Immature natural killer cell (primary cell): ENCODE results near the gene RHOV. TPM values are rescaled to one million over a fixed set of nuclear protein-coding genes. Genes with fewer than 3 reads are reported as not detected.

Source experiments
- polyA plus RNA-seq, 3 donors: library from polyadenylated mRNA; unstranded; fragments of 300-500 nt; fragmentation: Illumina TruSeq; gene quantifications; one replicate each; pipeline ENCODE4 v1.2.3, GENCODE V29; 2021

The RHOV gene
- polyA plus RNA-seq, 3 donors from 2014 or later: not detected

Other genes with a start within 250 kb of the RHOV start
- 1 to 10 TPM; 2.6 to 7.5 (median 4.7) TPM for gene RAD51, start 179.1 kb downstream of the RHOV start, polyA plus RNA-seq
- 100 to 1,000 TPM in 2 of 3 donors, 10 to 100 TPM in 1; 44.6 to 118 (median 110) TPM for gene RMDN3, start 119.0 kb downstream of the RHOV start, polyA plus RNA-seq
- gene GCHFR, start 110.2 kb downstream of the RHOV start, polyA plus RNA-seq: 100 to 1,000 TPM; 183 to 303 (median 230) TPM
- under 1 TPM in 2 of 3 donors, not detected in 1; 0.08 to 0.12 TPM for gene C15orf62, start 104.3 kb downstream of the RHOV start, polyA plus RNA-seq
- gene ZFYVE19, start 67.1 kb downstream of the RHOV start, polyA plus RNA-seq: 10 to 100 TPM; 12.8 to 22.0 (median 20.9) TPM
- gene DNAJC17, start 66.8 kb downstream of the RHOV start, polyA plus RNA-seq: 10 to 100 TPM; 25.6 to 62.8 (median 34.7) TPM
- gene PPP1R14D, start 45.5 kb downstream of the RHOV start, polyA plus RNA-seq: not detected
- gene SPINT1, start 30.2 kb downstream of the RHOV start, polyA plus RNA-seq: 1 to 10 TPM in 2 of 3 donors, under 1 TPM in 1; 0.48 to 3.9 (median 1.8) TPM
- 10 to 100 TPM; 20.8 to 36.8 (median 35.3) TPM for gene VPS18, start 20.2 kb upstream of the RHOV start, polyA plus RNA-seq
- not detected for gene DLL4, start 55.1 kb upstream of the RHOV start, polyA plus RNA-seq
- gene CHAC1, start 79.2 kb upstream of the RHOV start, polyA plus RNA-seq: under 1 TPM in 1 of 3 donors, not detected in 2; 0.77 TPM
- 1 to 10 TPM in 2 of 3 donors, under 1 TPM in 1; 0.50 to 5.4 (median 2.4) TPM for gene INO80, start 242.0 kb upstream of the RHOV start, polyA plus RNA-seq